HT-29 (cell line): Measurements from ENCODE around the gene FITM1. TPM values are rescaled to one million over a fixed set of nuclear protein-coding genes. Genes with fewer than 3 reads are reported as not detected.

ENCODE experiments used
- small RNA-seq: library from RNA; depleted of rRNA; stranded (forward); fragments of <200 nt; gene quantifications from one replicate; pipeline ENCODE3, GENCODE V24; 2014
- total RNA-seq: library from RNA; depleted of rRNA; stranded (reverse); fragments of >200 nt; shearing (Covaris generic); gene quantifications from 2 replicates; pipeline ENCODE4 v1.2.3, GENCODE V29; 2014; rRNA removed

FITM1 gene
- total RNA-seq, 1 experiment from 2014 or later, result 0.74 TPM

Small RNA genes within 50 kb of the gene (small RNA-seq; reads per million reads assigned to genes)
- gene IPO4, result not detected
- gene IRF9, result not detected
- 26.2 reads per million, percentile 93 among the genes with 10 or more reads in this experiment for gene RNA5SP383

Other genes with a start within 250 kb of the FITM1 start
- 40.0 and 47.4 TPM in 2 replicates for gene DHRS4, start 176.9 kb upstream of the FITM1 start, total RNA-seq
- gene DHRS4L2, start 141.7 kb upstream of the FITM1 start, total RNA-seq, result 29.2 and 35.7 TPM in 2 replicates
- 1.1 TPM in 2 replicates for gene CARMIL3, start 78.7 kb upstream of the FITM1 start, total RNA-seq
- not detected in 2 replicates for gene CPNE6, start 59.1 kb upstream of the FITM1 start, total RNA-seq
- 30.5 and 36.1 TPM in 2 replicates for gene PCK2, start 36.3 kb upstream of the FITM1 start, total RNA-seq
- 75.8 and 81.2 TPM in 2 replicates for gene DCAF11, start 15.9 kb upstream of the FITM1 start, total RNA-seq
- 4.5 and 6.5 TPM in 2 replicates for gene NRL, start 15.7 kb upstream of the FITM1 start, total RNA-seq
- gene PSME1, start 5.5 kb downstream of the FITM1 start, total RNA-seq, result 164 and 172 TPM in 2 replicates
- gene EMC9, start 10.9 kb downstream of the FITM1 start, total RNA-seq, result 52.4 and 63.9 TPM in 2 replicates
- 175 and 210 TPM in 2 replicates for gene PSME2, start 16.0 kb downstream of the FITM1 start, total RNA-seq
- 62.3 and 67.8 TPM in 2 replicates for gene RNF31, start 16.8 kb downstream of the FITM1 start, total RNA-seq
- 49.6 and 69.8 TPM in 2 replicates for gene IRF9, start 30.6 kb downstream of the FITM1 start, total RNA-seq
- gene REC8, start 41.4 kb downstream of the FITM1 start, total RNA-seq, result 3.4 and 14.0 TPM in 2 replicates
- gene IPO4, start 58.2 kb downstream of the FITM1 start, total RNA-seq, result 110 and 182 TPM in 2 replicates
- gene TM9SF1, start 64.8 kb downstream of the FITM1 start, total RNA-seq, result 41.4 and 44.4 TPM in 2 replicates
- gene TSSK4, start 75.0 kb downstream of the FITM1 start, total RNA-seq, result not detected in 2 replicates
- 18.8 and 26.4 TPM in 2 replicates for gene CHMP4A, start 82.8 kb downstream of the FITM1 start, total RNA-seq
- 9.8 and 16.3 TPM in 2 replicates for gene MDP1, start 85.4 kb downstream of the FITM1 start, total RNA-seq
- 104 and 143 TPM in 2 replicates for gene NEDD8, start 101.7 kb downstream of the FITM1 start, total RNA-seq
- gene GMPR2, start 102.3 kb downstream of the FITM1 start, total RNA-seq, result 37.3 and 40.6 TPM in 2 replicates
- gene TINF2, start 112.0 kb downstream of the FITM1 start, total RNA-seq, result 29.1 and 35.9 TPM in 2 replicates
- 2.2 and 2.8 TPM in 2 replicates for gene TGM1, start 132.5 kb downstream of the FITM1 start, total RNA-seq
- gene RABGGTA, start 140.9 kb downstream of the FITM1 start, total RNA-seq, result 32.1 and 34.4 TPM in 2 replicates
- gene DHRS1, start 169.1 kb downstream of the FITM1 start, total RNA-seq, result 19.7 and 20.1 TPM in 2 replicates
- 26.8 and 27.7 TPM in 2 replicates for gene NOP9, start 169.2 kb downstream of the FITM1 start, total RNA-seq
- gene CIDEB, start 177.3 kb downstream of the FITM1 start, total RNA-seq, result 0.31 and 2.3 TPM in 2 replicates
- gene LTB4R2, start 179.5 kb downstream of the FITM1 start, total RNA-seq, result 13.3 and 16.5 TPM in 2 replicates
- gene LTB4R, start 180.8 kb downstream of the FITM1 start, total RNA-seq, result 9.8 and 10.6 TPM in 2 replicates
- gene ADCY4, start 204.4 kb downstream of the FITM1 start, total RNA-seq, result 1.6 and 2.9 TPM in 2 replicates
- gene RIPK3, start 209.3 kb downstream of the FITM1 start, total RNA-seq, result 20.7 and 24.9 TPM in 2 replicates
- gene NFATC4, start 237.5 kb downstream of the FITM1 start, total RNA-seq, result 2.9 and 4.3 TPM in 2 replicates